Esophagus squamous epithelium (tissue), 5 donors: ENCODE measurements around the gene MSH6. TPM values are rescaled to one million over a fixed set of nuclear protein-coding genes. Genes with fewer than 3 reads are reported as not detected.

Experiments used
- DNase-seq: peaks from one replicate; lab custom pipeline; 2025; lab: John Stamatoyannopoulos, UW
- H3K27ac ChIP-seq, 4 donors: fragments of 200-600 bp; sonication (generic); one replicate each; pipeline ENCODE4 v1.5.1; 2016 to 2019; ENCODE audit warnings: mild to moderate bottlenecking in 1 of 4
- H3K27me3 ChIP-seq, 4 donors: fragments of 200-600 bp; sonication (generic); 1 replicate in 3 of 4; 2 replicates in 1 of 4; pipeline versions ENCODE4 v1.5.1 to v1.6.0; 2017 to 2021; ENCODE audit warnings: antibody characterized with exemption in 1 of 4
- H3K36me3 ChIP-seq, 3 donors: fragments of 200-600 bp; sonication (generic); one replicate each; pipeline ENCODE4 v1.5.1; 2016 to 2019
- H3K4me1 ChIP-seq, 3 donors: fragments of 200-600 bp; sonication (generic); one replicate each; pipeline ENCODE4 v1.5.1; 2017 to 2019
- H3K4me3 ChIP-seq, 4 donors: fragments of 200-600 bp; sonication (generic); 1 replicate in 3 of 4; 2 replicates in 1 of 4; pipeline ENCODE4 v1.5.1; 2016 to 2019; ENCODE audit warnings: mild to moderate bottlenecking in 2 of 4, moderate library complexity in 1 of 4
- H3K9me3 ChIP-seq, 3 donors: fragments of 200-600 bp; sonication (generic); one replicate each; pipeline ENCODE4 v1.5.1; 2016 to 2019
- POLR2A ChIP-seq, 4 donors: fragments of 450-650 bp; IDR thresholded peaks; one replicate each; pipeline ENCODE4 v1.6.1; 2017; ENCODE audit warnings: antibody characterized with exemption in 4 of 4, mild to moderate bottlenecking in 4 of 4, moderate library complexity in 3 of 4
- WGBS, 2 donors: methylation state at CpG; one replicate each; pipeline ENCODE4 v1.1.5; 2018; 5-methylcytosine and 5-hydroxymethylcytosine counted together
- intact Hi-C: fragments of 100-400 bp; cut with DNase I; formaldehyde crosslinking; loops from one replicate; pipeline ENCODE4 v1.15.0; 2022
- total RNA-seq, 4 donors: library from RNA; depleted of rRNA; stranded (reverse); fragments of >200 nt; gene quantifications; one replicate each; pipeline ENCODE4 v1.1.0, GENCODE V29; 2016
- TF ChIP-seq, protein P1 (sequence below), 6 experiments: fragments of 450-650 bp in 4 of 6; fragments of 200-600 bp in 2 of 6; sonication (generic) in 2 of 6; IDR thresholded peaks; one replicate each; pipeline ENCODE4 v1.5.1; 2016 to 2019; ENCODE audit warnings: antibody characterized with exemption in 6 of 6, mild to moderate bottlenecking in 4 of 6, moderate library complexity in 4 of 6
- donor health status: DM: yes; HTN: yes; CAD: no.

Gene MSH6
- total RNA-seq, 4 donors from 2014 or later = 22.7 to 29.5 (median 25.4) TPM

DNA sequence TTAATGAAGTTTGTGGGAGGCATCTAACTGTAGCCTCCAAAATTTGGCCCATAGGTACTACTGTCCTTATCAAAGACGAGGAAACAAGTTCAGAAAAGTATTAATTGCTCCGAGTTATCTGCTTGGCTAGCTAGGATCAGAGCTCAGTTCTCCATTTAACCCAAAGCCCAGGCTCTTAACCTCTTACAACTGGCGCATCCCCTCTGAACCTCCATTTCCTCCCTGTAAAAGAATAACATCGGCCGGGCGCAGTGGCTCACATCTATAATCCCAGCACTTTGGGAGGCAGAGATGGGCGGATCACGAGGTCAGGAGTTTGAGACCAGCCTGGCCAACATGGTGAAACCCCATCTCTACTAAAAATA lies 3.5 kb upstream of the MSH6 start:
- TF ChIP-seq, protein P1, sequence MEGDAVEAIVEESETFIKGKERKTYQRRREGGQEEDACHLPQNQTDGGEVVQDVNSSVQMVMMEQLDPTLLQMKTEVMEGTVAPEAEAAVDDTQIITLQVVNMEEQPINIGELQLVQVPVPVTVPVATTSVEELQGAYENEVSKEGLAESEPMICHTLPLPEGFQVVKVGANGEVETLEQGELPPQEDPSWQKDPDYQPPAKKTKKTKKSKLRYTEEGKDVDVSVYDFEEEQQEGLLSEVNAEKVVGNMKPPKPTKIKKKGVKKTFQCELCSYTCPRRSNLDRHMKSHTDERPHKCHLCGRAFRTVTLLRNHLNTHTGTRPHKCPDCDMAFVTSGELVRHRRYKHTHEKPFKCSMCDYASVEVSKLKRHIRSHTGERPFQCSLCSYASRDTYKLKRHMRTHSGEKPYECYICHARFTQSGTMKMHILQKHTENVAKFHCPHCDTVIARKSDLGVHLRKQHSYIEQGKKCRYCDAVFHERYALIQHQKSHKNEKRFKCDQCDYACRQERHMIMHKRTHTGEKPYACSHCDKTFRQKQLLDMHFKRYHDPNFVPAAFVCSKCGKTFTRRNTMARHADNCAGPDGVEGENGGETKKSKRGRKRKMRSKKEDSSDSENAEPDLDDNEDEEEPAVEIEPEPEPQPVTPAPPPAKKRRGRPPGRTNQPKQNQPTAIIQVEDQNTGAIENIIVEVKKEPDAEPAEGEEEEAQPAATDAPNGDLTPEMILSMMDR (IDR thresholded peaks at IDR 0.05) = no peak
- TF ChIP-seq POLR2A (IDR thresholded peaks at IDR 0.05) = no peak
- DNase-seq = no peak
- no peaks in the 10 kb centered on the region for H3K27me3 ChIP-seq
- H3K27ac ChIP-seq = no peak overlapping the region
- no peak overlapping the region for H3K4me3 ChIP-seq
- 82 to 85% methylated on average over 2 to 6 of the region's 8 CpGs for whole genome bisulfite sequencing, 2 donors
- H3K4me1 ChIP-seq = peaks cover 3 to 11% (median 7%) of the 10 kb centered on the region in 3 donors
- H3K36me3 ChIP-seq = no peaks in the 10 kb centered on the region
- intact Hi-C loops = no loop called here
- no peaks in the 10 kb centered on the region for H3K9me3 ChIP-seq

DNA sequence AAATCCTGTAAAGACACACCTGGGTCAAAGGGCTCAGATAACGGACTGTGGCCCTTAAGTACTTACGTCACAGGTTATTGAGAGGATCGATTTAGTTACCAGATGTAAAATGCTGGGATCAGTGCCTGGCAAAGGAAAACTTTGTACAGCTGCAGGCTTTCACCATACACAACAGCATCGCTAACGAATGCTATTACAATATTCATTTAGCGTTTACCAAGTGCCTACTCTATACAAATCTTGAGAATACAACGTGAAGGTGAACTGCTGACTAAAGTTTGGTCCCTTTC lies 619 bp upstream of the MSH6 start:
- TF ChIP-seq POLR2A (IDR thresholded peaks at IDR 0.05) = no peak
- TF ChIP-seq, protein P1 (IDR thresholded peaks at IDR 0.05) = no peak
- Histone ChIP-seq H3K4me1 (peaks cover 6 to 37% (median 16%) of the 10 kb centered on the region in 3 donors), H3K27me3 (no peaks in the 10 kb centered on the region), H3K4me3 (peak overlapping the region; percentile 71 to 93 (median 84)), H3K27ac (peak overlapping the region; percentile 88 to 95 (median 91)), H3K36me3 (no peaks in the 10 kb centered on the region), H3K9me3 (no peaks in the 10 kb centered on the region)
- WGBS, 2 donors = 2 to 7% methylated on average over 7 of the region's 7 CpGs
- intact Hi-C loops = loop anchor here (10.0 kb wide), 1 partner anchor 122 kb away; the partner anchor contains the start of gene FBXO11
- no peak for DNase-seq

DNA sequence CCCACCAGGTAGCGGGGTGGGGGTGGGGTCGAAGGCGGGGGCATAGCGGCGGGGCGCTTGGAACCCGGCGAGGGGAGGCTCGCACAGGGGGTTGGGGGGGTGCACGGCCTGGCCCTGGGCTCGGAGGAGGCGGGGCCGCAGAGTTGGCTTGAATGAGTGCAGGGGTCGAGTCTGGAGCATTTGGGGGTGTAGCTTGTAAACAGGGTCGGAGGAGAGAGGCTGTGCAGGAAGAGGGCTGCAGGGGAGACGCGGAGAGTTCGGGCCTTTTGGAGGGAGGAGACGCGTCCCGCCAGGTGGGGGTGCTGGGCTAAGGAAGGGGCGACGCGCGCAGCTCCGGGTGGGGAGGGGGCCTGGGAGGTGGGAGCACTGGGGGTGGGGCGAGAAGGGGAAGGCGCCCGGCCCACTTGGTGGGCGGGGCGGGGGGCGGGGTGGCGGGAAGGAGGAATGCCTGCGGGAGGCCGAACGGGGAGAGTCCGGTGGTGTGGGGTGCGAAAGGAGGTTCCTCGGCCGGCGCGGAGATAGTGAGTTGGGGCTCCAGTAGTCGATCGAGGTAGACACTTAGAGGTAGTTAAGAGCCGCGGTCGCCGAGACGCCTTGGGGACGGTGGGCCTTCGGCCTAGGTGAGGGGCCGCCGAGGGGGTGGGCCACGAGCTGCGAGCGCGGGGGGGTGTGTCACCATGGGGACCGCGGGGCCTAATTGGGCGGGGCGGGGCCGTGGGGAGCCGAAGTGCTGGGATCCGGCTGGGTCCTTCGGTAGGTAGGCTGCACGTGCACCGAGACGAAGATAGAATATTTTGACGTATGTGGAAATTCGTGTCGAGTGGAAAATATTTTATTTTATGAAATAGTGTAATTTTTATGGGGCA lies 774 bp downstream of the MSH6 start:
- Histone ChIP-seq H3K9me3 (no peaks in the 10 kb centered on the region), H3K27me3 (no peaks in the 10 kb centered on the region), H3K36me3 (no peaks in the 10 kb centered on the region), H3K4me1 (peaks cover 6 to 37% (median 16%) of the 10 kb centered on the region in 3 donors), H3K27ac (peak overlapping the region; percentile 88 to 95 (median 94)), H3K4me3 (peak overlapping the region; percentile 71 to 93 (median 84))
- 0% methylated on average over 16 to 32 of the region's 71 CpGs for WGBS, 2 donors
- DNase-seq = peak; percentile 14
- intact Hi-C loops = loop anchor here (10.0 kb wide), 1 partner anchor 121 kb away; the partner anchor contains the start of gene FBXO11
- no peak for TF ChIP-seq POLR2A (IDR thresholded peaks at IDR 0.05)
- TF ChIP-seq, protein P1 (IDR thresholded peaks at IDR 0.05) = no peak

DNA sequence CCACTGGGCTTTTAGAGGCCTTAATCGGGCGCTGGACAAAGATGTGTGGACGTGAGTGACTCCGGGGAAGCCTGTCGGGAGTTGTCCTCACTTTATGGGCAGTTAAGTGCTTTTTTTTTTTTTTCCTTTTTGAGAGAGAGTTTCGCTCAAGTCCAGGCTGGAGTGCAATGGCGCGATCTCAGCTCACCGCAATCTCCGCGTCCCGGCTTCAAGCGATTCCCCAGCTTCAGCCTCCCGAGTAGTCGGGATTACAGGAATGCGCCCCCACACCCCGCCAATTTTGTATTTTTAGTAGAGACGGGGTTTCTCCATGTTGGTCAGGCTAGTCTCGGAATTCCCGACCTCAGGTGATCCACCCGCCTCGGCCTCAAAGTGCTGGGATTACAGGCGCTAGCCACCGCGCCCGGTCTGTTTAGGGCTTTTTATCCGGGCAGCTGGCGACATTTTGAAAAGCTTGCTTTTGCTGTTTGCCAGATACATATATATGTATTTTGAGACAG lies 1.5 kb downstream of the MSH6 start:
- Histone ChIP-seq H3K27ac (peak overlapping the region in 2 of 4 donors; percentile 93 to 94), H3K4me3 (peak overlapping the region; percentile 71 to 93 (median 84)), H3K36me3 (no peaks in the 10 kb centered on the region), H3K9me3 (no peaks in the 10 kb centered on the region), H3K4me1 (peaks cover 6 to 37% (median 16%) of the 10 kb centered on the region in 3 donors), H3K27me3 (no peaks in the 10 kb centered on the region)
- DNase-seq = no peak
- TF ChIP-seq, protein P1 (IDR thresholded peaks at IDR 0.05) = no peak
- 29 to 31% methylated on average over 17 to 26 of the region's 28 CpGs for WGBS, 2 donors
- intact Hi-C loops = loop anchor here (10.0 kb wide), 1 partner anchor 120 kb away; the partner anchor contains the start of gene FBXO11

DNA sequence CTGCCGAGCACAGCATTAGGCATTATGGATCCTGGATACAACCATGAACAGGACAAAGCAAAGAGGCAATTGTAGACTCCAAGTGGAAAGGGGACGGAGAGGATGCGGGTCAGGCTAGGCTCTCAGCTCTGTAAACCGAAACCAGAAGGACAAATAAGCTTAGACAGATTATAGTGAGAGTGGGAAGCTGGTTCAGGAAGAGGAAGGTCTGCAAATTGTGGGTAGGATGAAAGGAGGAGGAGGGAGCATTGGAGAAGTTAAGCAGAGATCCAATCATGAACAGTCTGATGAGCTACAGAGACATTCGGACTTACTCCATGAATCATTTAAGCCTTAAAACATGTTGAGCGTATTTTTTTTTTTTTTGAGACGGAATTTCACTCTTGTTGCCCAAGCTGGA lies 3.0 kb downstream of the MSH6 start:
- TF ChIP-seq POLR2A (IDR thresholded peaks at IDR 0.05) = no peak
- TF ChIP-seq, protein P1 (IDR thresholded peaks at IDR 0.05) = no peak
- DNase-seq = no peak
- no peaks in the 10 kb centered on the region for H3K27me3 ChIP-seq
- WGBS, 2 donors = 65 to 77% methylated on average over 7 of the region's 7 CpGs
- no peaks in the 10 kb centered on the region for H3K9me3 ChIP-seq
- H3K36me3 ChIP-seq = peaks cover 0 to under 1% (median 0%) of the 10 kb centered on the region in 3 donors
- peaks cover 6 to 37% (median 16%) of the 10 kb centered on the region in 3 donors for H3K4me1 ChIP-seq
- no peak overlapping the region for H3K27ac ChIP-seq
- no peak overlapping the region for H3K4me3 ChIP-seq
- intact Hi-C loops = loop anchor here (10.0 kb wide), 1 partner anchor 119 kb away; the partner anchor contains the start of gene FBXO11
